NOMO-1 (cell line): ENCODE results near the gene MT1A.

Source experiments
- DNase-seq, 2 experiments: peaks; one replicate each; lab custom pipeline; 2025; ENCODE audit not compliant: unreplicated experiment in 2 of 2; lab: John Stamatoyannopoulos, UW

The MT1A gene

DNA sequence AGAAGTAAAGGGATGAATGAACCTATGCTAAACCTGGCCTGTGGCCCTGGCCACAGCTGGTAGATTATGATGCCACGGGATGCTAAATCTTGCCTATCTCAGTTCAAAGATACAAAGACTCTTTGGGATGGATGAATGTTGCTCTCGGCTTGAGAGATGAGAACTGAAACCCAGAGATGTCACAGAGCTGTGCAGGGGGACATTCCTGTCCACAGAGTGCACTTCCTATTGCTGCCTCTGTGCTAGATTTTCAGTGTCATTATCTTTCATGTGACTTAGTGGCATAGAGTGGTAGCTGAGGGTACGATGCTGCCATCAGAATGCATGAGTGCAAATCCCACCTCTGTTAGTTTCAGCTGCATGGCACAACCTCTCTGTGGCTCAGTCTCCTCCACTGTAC lies 8.3 kb upstream of the MT1A start:
- DNase-seq = peak; percentile 27 to 81

DNA sequence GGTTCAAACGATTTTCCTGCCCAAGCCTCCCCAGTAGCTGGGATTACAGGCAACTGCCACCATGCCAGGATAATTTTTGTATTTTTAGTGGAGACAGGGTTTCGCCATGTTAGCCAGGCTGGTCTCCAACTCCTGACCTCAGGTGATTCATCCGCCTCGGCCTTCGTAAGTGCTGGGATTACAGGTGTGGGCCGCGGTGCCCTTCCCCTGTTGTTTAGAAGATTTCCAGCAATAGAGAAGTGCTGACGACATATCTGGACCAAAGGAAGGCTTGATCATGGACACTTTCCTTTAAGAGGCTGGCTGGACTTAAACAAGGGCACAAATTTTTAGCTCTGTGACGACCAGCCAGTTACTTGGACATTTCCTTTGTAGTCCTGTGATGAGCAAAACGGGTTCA lies 7.3 kb upstream of the MT1A start:
- no peak for DNase-seq

DNA sequence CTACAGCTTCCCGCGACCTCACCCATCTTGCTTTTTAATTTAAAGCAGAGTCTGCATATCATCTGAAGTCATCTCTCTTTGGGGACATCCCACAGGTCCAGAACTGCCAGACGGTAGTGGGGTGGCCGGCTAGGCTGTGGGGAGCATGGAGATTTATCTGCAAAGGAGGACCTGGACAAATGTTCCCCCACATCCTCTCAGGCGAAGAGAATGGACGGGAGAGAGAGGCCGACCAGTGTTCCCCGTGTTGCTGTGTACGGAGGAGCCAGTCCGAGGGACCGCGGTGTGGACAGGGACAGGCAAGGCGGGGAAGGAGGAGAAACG lies 6.7 kb upstream of the MT1A start:
- no peak for DNase-seq

DNA sequence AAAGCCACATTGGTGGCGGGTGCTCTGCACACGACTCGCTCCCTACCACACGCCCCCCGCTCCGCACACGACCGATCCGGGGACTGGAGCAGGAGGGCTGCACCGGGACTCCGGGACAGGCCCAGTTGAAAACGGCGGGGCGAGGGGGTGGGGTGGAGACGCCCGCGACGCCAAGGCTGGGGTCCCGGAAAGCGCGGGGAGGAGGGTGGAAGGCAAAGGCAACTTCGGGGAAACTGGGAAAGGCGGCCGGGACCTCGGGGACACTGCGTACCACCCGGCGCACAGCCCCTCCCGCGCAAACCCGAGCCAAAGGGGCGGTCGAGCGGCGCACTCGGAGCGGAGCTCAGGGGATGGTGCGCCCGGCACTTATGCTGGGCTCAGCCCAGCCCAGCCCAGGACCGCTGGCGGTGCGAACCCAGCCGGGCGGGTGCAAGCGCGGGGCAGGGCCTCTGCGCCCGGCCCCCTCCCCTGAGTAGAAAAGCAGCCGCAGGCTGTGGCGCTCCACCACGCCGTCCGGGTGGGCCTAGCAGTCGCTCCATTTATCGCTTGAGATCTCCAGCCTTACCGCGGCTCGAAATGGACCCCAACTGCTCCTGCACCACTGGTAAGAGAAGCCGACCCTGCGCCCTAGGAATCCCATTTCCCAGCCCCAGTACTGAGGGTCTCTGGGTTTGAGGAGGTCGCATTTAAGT lies 6.2 kb upstream of the MT1A start, which contains the start of gene MT1M:
TSS of gene MT1M (plus strand) at position 504 of the 692 bp plus-strand sequence. CDS start at position 577, 73 bp downstream.
- DNase-seq = peak in 1 of 2 experiments; percentile 37

DNA sequence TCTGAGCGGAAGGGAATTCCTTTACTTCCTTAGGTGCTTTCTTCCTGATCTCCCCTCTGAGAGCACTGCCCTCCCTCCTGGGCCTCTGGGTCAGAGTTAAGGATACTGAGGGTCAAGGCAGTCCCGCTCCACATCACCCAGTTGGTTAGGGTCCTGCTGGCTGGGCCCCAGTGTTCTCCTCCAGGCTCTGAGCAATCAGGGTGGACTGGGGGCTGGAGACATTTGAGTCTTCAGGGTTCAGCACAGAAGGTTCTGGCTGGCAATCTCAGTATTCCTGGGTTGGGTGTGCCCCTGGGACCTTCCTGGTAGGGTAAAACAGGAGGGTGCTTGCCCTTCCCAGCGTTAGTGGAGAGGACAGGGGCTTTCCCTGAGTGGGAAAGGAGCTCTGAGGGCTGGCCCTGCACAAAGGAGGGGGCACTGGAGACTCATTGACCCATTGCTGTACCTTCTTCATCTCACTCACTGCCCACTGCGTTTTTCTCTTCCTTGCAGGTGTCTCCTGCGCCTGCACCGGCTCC lies 5.6 kb upstream of the MT1A start:
- DNase-seq = no peak

DNA sequence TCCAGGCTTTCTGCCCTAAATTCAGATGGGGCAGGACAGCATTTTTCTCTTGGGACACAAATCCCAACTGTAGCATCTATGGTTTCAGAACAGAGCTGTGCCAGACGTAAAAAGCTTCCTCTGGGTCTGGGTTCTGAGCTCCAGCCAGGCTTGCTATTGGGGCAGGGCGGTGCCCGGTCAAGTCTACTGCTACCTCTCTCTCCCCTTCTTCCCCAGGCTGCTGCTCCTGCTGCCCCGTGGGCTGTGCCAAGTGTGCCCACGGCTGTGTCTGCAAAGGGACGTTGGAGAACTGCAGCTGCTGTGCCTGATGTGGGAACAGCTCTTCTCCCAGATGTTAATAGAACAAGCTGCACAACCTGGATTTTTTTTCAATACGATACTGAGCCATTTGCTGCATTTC lies 4.9 kb upstream of the MT1A start:
- DNase-seq = no peak

DNA sequence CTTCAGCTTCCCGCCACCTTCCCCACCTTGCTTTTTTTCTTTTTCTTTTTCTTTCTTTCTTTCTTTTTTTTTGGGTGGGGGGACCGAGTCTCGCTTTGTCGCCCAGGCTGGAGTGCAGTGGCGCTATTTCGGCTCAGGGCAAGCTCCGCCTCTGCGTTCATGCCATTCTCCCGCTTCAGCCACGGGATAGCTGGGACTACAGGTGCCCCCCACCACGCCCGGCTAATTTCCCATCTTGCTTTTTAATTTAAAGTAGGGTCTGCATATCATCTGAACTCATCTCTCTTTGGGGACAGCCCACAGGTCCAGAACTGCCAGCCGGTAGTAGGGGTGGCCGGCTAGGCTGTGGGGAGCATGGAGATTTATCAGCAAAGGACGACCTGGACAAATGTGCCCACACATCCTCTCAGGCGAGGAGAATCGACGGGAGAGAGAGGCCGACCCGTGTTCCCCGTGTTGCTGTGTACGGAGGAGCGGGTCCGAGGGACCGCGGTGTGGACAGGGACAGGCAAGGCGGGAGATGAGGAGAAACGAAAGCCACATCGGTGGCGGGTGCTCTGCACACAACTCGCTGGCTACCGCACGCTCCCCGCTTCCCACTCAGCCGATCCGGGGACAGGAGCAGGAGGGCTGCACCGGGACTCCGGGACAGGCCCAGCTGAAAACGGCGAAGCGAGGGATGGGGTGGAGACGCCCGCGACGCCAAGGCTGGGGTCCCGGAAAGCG lies 3.6 kb upstream of the MT1A start:
- DNase-seq = no peak

DNA sequence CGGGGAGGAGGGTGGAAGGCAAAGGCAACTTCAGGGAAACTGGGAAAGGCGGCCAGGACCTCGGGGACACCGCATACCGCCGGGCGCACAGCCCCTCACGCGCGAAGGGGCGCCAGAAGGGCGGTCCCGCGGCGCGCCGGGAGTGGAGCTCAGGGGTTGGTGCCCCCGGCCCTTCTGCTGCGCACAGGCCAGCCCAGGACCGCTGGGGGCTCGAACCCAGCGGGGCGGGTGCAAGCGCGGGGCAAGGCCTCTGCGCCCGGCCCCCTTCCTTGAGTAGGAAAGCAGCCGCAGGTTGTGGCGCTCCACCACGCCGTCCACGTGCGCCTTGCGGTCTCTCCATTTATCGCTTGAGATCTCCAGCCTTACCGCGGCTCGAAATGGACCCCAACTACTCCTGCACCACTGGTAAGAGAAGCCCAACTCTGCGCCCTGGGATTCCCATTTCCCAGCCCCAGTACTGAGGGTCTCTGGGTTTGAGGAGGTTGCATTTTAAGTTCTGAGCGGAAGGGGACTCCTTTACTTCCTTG lies 3.0 kb upstream of the MT1A start:
- DNase-seq = no peak

DNA sequence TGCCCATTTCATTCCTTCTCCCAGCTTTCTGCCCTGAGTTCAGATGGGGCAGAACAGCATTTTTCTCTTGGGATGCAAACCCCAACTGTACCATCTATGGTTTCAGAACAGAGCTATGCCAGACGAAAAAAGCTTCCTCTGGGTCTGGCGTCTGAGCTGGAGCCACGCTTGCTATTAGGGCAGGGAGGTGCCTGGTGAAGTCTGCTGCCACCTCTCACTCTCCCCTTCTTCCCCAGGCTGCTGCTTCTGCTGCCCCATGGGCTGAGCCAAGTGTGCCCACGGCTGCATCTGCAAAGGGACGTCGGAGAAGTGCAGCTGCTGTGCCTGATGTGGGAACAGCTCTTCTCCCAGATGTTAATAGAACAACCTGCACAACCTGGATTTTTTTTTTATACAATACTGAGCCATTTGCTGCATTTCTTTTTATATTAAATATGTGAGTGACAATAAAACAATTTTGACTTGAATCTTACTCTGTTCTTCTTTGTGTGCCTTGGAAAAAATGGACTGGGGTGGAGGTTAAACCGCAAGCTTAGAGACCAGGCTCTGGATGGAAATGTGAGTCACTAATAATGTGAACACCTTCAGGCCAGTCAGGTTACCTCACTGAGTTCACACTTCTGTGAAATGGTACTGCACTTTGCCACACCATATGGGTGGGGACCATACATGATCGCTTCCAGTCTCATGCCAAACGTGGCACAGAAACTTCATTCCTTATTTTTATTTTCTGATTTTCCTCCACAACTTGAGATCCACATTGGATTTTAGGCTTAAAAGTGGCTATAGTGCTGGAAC lies 1.7 kb upstream of the MT1A start:
- DNase-seq = no peak

DNA sequence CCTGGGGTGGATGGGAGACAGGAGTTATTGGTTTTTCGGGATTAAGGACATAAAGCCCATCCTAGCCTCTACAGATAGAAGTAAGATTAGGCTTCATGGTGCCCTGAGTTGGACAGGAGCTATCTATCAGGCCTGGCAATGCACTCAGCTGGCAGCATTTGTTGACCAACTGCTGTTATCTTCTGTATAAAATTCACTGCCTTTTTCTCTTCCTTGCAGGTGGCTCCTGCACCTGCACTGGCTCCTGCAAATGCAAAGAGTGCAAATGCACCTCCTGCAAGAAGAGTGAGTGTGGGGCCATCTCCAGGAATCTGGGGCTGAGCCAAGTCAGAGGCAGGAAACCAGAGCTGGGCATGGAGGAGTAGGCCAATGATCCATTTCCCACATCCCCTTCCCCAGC lies 579 bp downstream of the MT1A start:
- no peak for DNase-seq

DNA sequence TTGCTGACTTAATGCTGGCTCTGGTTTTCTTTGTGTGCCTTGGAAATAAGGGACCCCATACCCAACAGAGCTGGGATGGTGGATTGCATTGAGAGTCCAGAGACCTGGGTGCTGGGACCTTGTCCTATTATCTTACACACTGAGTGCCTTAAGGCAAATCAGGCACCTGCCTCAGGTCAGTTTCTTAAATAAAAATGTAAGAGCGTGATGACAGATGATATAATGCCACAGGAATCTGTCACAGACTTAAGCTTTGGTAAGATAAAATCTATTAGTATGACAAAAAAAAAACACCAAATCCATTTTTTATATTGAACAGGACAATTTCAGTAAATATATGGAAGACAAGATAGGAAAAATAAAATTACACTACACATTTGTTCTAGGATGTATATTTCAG lies 1.6 kb downstream of the MT1A start:
- DNase-seq = no peak

DNA sequence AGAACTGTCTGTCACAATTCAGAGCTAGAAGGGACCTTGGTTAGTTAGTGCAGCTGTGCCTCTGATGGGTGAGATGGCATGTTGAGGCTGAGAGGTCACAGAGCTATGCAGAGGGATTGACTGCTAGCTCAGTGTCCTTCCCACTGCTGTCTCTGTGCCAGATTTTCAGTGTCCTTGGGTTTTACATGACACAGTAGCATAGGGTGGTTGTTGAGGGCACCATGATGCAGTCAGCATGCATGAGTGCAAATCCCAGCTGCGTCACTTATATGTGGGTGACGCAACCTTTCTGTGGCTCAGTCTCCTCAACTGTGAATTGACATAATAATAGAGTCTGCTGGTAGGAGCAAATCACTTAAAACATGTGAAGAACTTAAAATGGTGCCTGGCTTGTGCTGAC lies 2.7 kb downstream of the MT1A start:
- DNase-seq = no peak

DNA sequence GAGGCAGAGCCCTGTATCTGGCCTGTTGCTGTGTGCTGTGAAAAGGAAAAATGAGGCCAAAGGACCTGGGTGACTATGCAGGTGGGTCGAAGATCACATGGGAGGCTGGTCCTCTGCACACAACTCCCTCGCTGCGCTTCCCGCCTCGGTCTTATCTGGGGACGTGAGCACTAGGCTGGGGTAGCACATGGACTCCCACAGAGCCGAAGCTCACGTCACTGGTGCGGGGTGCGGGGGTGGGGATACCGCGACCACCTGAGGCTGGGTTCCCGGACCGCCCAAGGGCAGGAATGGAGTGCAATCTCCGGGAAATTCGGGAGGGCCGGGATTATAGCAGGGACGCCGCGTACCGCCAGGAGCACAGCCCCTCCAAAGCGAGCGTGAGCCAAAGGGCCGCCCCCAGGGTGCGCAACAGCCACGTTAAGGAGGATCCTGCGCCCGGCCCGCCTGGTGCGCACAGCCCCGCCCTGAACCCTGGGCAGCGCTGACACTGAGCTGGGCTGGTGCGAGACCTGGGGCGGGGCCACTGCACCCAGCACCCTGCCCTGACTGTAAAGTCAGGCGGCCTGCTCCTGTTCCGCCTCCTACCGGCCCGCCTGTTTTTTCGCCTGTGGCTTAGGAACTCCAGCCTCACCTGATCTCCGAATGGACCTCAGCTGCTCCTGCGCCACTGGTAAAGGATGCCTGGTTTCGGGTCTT lies 4.8 kb downstream of the MT1A start:
- DNase-seq = peak; percentile 82 to 89

DNA sequence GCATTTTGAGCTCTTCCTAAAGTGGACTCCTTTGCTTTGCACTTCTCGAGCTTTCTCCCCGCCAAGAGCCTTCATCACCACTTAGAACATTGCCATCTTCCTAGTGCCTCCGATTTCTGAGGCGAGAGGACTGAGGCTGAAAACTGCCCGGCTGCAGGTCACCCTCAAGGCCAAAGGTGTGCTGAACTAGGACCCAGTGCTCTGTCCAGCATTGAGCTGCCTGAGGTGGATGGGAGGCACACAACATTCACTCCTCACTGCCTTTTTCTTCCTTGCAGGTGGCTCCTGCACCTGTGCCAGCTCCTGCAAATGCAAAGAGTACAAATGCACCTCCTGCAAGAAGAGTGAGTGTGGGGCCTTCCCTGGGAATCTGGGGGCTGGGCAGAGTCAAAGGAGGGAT lies 5.4 kb downstream of the MT1A start:
- no peak for DNase-seq

DNA sequence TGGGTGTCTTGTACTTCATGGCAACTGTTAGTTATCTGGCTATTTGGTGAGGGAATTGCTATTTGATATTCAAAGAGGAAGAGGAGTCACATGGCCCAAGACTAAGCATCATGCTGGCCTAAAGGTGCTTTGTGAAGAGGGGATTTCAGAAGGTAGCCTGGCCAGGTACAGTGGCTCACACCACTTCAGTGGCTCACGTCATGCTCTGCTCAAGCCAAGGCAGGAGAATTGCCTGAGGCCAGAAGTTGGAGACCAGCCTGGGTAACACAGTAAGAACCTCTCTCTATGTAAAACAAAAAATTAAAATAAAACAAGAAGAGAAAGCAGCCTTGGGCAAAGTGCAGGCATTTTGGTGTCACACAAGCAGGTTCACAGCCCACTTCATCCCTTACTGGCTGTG lies 6.8 kb downstream of the MT1A start:
- no peak for DNase-seq

DNA sequence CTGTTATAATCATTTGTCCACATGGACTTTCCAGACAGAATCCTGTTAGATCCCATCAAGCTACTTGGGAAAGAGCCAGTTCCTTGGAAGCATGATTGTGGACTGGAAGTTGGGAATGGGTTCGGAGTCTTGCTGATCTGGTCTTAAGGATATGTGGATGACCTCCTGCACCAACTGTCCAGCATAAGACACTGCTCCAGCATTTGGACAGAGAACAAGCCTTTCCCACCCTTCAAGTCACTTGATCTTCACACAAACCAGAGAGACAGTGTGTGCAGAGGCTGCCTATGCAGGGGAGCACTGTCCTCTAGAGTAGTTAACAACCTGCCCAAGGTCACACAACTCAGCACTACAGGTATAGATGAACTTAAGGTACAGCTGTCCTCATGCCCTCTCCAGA lies 7.4 kb downstream of the MT1A start:
- no peak for DNase-seq

DNA sequence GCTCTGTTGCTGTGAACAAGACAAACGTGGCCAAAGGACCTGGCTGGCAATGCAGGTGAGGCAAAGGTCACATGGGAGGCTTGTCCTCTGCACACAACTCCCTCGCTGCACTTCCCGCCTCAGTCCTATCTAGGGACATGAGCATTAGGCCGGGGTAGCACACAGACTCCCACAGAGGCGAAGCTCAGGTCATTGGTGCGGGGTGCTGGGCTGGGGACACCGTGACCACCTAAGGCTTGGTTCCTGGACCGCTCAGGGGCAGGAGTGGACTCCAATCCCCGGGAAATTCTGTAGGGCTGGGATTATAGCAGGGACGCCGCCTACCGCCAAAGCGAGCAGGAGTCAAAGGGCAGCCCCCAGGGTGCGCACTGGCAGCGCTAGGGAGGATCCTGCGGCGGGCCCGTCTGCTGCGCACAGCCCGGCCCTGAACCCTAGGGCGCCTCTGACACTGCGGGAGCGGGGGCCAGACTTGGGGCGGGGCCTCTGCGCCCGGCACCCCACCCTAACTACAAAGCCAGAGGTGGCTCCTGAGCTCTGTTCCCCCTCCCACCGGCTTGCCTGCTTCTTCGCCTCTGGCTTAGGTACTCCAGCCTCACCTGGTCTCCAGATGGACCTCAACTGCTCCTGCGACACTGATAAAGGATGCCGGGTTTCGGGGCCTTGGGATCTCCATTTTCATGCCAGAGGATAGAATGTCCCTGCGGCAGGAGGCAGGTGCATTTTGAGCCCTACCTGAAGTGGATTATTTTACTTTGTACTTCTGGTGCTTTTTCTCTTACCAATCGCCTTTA lies 9.4 kb downstream of the MT1A start:
- DNase-seq = no peak

DNA sequence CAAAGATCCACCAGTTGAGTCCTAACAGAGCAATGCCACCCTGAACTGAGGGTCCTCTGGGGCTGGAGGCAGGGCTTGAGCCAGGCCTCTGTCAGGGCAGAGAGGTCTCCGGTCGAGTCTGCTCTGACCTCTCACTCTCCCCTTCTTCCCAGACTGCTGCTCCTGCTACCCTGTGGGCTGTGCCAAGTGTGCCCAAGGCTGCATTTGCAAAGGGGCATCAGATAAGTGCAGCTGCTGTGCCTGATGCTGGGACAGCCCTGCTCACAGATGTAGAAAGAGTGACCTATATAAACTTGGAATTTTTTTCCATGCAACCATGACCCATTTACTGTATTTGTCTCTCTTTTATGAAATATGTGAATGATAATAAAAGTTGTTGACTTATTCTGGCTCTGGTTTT lies 10.8 kb downstream of the MT1A start:
- DNase-seq = no peak

DNA sequence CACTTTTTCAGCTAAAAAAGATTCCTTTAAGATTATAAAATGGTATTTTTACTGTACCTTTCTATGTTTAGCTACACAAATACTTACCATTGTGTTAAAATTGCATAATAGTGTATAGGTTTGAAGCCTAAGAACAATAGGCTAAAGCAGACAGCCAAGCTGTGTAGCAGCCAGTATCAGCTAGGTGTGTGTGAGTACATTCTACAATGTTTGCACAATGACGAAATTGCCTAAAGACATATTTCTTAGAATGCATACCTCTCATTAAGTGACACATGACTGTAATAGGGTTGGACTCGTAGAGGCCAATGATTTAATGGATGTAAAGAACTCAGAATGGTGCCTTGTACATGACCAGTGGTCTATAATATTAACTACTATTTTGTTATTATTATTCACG lies 11.4 kb downstream of the MT1A start:
- no peak for DNase-seq

DNA sequence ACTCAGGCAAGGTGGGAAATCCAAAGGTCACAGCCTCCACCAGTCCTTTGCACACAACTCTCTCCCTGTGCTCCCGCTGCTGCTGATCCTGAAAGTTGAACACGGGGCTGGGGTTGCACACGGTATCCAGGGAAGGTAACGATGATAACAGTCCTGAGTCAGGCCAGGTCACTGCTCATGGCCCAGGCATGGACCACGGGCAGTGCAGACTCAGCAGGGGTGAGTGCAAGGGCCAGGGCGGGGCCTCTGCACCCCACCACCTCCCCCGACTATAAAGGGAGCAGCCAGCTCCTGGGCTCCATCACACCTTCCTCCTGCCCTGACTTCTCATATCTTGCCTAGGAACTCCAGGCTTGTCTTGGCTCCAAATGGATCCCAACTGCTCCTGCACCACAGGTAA lies 13.1 kb downstream of the MT1A start, which contains the start of gene MT1B:
TSS of gene MT1B (plus strand) at position 301 of the 400 bp plus-strand sequence. CDS start at position 369, 68 bp downstream.
- no peak for DNase-seq
